Panc1 (cell line): ENCODE data around the gene SHC1. TPM values are rescaled to one million over a fixed set of nuclear protein-coding genes. Genes with fewer than 3 reads are reported as not detected.
A peak's percentile ranks its signal among the peaks of the same experiment; 100 is the strongest.

Experiments used
- ATAC-seq: fragments of 200-7000 bp; cut with Tn5 transposase; 2 replicates; pipeline ENCODE4 v1.9.1; 2020; ENCODE audit warnings: mild to moderate bottlenecking, moderate library complexity
- BruUV-seq: library from RNA; stranded (reverse); fragments of 400-500 nt; replicated peaks from 2 replicates; lab custom pipeline; 2021; lab: Mats Ljungman, UMichigan
- CTCF ChIA-PET: fragments of 300-600 bp; sonication (Branson Sonifier 250); formaldehyde crosslinking; loops from one replicate; lab custom pipeline; 2022; ENCODE audit warnings: antibody characterized with exemption; lab: Charles Lee
- POLR2A ChIA-PET: fragments of 300-600 bp; sonication (Branson Sonifier 250); formaldehyde crosslinking; loops from one replicate; lab custom pipeline; 2022; ENCODE audit warnings: antibody characterized with exemption; lab: Charles Lee
- DNase-seq: peaks from one replicate; pipeline ENCODE4 v3.0.0-alpha.2; 2010; ENCODE audit warnings: low read depth, low spot score
- H3K27ac ChIP-seq: 2 replicates; pipeline ENCODE4 v1.5.1; 2011; ENCODE audit warnings: mild to moderate bottlenecking, low read length, inconsistent platforms
- H3K27me3 ChIP-seq: fragments of 200-500 bp; sonication (Bioruptor generic); 2 replicates; pipeline ENCODE4 v1.6.0; 2014; ENCODE audit warnings: low read length, inconsistent platforms; ENCODE audit not compliant: control insufficient read depth, insufficient read depth
- H3K36me3 ChIP-seq: fragments of 200-500 bp; sonication (Bioruptor generic); 2 replicates; pipeline ENCODE4 v1.5.1; 2014; ENCODE audit warnings: inconsistent platforms, mild to moderate bottlenecking, low read length, moderate library complexity; ENCODE audit not compliant: control insufficient read depth, insufficient read depth
- H3K4me1 ChIP-seq: 2 replicates; pipeline ENCODE4 v1.5.1; 2011; ENCODE audit warnings: inconsistent platforms, mild to moderate bottlenecking, low read length, moderate library complexity; ENCODE audit not compliant: control insufficient read depth, insufficient read depth
- H3K4me3 ChIP-seq, 2 experiments: 2 replicates each; pipeline ENCODE4 v1.5.1; 2011 to 2012; ENCODE audit warnings: low read depth in 2 of 2, low read length in 2 of 2, mild to moderate bottlenecking in 2 of 2, inconsistent platforms in 1 of 2, moderate library complexity in 1 of 2
- H3K9me3 ChIP-seq: fragments of 200-500 bp; sonication (Bioruptor generic); 2 replicates; pipeline ENCODE4 v1.5.1; 2014; ENCODE audit warnings: low read depth, mild to moderate bottlenecking, inconsistent platforms, low read length, moderate library complexity; ENCODE audit not compliant: control insufficient read depth, insufficient read depth
- CTCF ChIP-seq: fragments of 450-650 bp; IDR thresholded peaks from 2 replicates; pipeline ENCODE4 v1.5.1; 2017; ENCODE audit warnings: mild to moderate bottlenecking
- POLR2AphosphoS5 ChIP-seq: IDR thresholded peaks from 2 replicates; pipeline ENCODE4 v1.6.1; 2012; ENCODE audit warnings: mild to moderate bottlenecking, low read depth, low read length, moderate library complexity
- SIN3A ChIP-seq: IDR thresholded peaks from 2 replicates; pipeline ENCODE4 v1.6.1; 2012; ENCODE audit warnings: low read depth, mild to moderate bottlenecking, low read length, moderate library complexity, borderline replicate concordance; ENCODE audit not compliant: insufficient read depth
- TCF7L2 ChIP-seq: IDR thresholded peaks from 2 replicates; pipeline ENCODE4 v1.6.1; 2011; ENCODE audit warnings: mild to moderate bottlenecking, low read depth, low read length, inconsistent platforms
- in situ Hi-C: cut with HindIII; loops from 2 replicates; pipeline ENCODE4 v1.10.0; 2016; ENCODE audit warnings: low sequenced_read_pairs, low pct_unique_long_range_greater_than_20kb
- intact Hi-C: fragments of 100-400 bp; cut with micrococcal nuclease; formaldehyde crosslinking; loops from one replicate; pipeline ENCODE4 v1.10.0; 2022; ENCODE audit not compliant: unreplicated experiment
- total RNA-seq: library from RNA; stranded (reverse); gene quantifications from one replicate; pipeline ENCODE4 v1.2.1, GENCODE V29; 2021; ENCODE audit not compliant: unreplicated experiment
- TF ChIP-seq, protein P1 (sequence below), 2 experiments: IDR thresholded peaks; 2 replicates each; pipeline ENCODE4 v1.6.1; 2011 to 2012; ENCODE audit warnings: low read depth in 2 of 2, control low read depth in 1 of 2, low read length in 1 of 2, mild to moderate bottlenecking in 1 of 2, moderate library complexity in 1 of 2; ENCODE audit not compliant: insufficient read depth in 1 of 2

SHC1 gene
- total RNA-seq, 1 experiment from 2014 or later = 373 TPM

DNA sequence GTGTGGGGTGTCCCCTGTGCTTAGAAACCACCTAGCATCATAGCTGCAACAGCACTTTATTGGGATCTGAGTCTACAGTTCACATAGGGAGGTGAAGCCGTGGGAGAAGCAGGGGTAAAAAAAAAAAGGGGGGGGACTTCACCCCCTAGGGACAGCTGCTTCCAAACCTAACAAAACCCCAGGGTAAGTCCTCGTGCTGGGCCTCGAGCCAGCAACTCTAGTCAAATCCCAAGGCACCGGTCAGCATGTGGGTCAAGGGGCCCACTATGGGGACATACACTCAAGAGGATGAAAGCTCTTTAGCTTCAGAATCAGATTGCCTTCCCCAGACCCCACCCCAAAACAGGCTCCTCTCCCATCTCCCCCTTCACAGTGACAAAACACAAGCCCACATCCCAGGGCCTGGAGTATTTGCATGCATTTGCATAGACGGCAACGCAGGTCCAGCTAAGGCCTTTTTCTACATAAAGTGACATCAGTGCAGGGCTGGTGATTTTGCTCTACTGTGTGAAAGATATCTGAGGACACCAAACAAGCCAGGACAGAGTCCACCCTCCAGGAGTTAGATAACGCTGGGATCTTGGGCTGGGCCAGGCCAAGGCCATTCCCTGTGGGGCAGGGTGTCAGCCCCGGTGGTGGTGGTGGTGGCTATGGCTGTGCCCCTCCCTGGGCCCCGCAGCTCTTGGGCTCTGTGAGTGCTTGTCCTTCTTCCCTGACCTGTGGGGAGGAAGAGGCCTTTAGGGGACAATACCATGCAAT lies 26.0 kb downstream of the SHC1 start:
- ChIA-PET POLR2A (interaction anchor here (0.6 kb wide), 1 partner anchor 66 kb away, joined by 3 read pairs; no protein-coding TSS in a partner anchor), CTCF (interaction anchor here (0.6 to 1.7 kb wide), 5 partner anchors 22 to 385 kb away, joined by 3 to 9 read pairs (median 3); no protein-coding TSS in a partner anchor)
- no peaks in the 10 kb centered on the region for H3K36me3 ChIP-seq
- no peak overlapping the region for H3K27ac ChIP-seq
- H3K4me3 ChIP-seq = no peak overlapping the region
- ATAC-seq (no peak), DNase-seq (no peak)
- no peaks in the 10 kb centered on the region for H3K27me3 ChIP-seq
- peaks cover 6% of the 10 kb centered on the region; the same call in 1 of the 2 replicates for H3K4me1 ChIP-seq
- in situ Hi-C loops = no loop called here
- H3K9me3 ChIP-seq = no peaks in the 10 kb centered on the region
- intact Hi-C loops = no loop called here
- TF ChIP-seq POLR2AphosphoS5 = no peak
- TF ChIP-seq, protein P1, sequence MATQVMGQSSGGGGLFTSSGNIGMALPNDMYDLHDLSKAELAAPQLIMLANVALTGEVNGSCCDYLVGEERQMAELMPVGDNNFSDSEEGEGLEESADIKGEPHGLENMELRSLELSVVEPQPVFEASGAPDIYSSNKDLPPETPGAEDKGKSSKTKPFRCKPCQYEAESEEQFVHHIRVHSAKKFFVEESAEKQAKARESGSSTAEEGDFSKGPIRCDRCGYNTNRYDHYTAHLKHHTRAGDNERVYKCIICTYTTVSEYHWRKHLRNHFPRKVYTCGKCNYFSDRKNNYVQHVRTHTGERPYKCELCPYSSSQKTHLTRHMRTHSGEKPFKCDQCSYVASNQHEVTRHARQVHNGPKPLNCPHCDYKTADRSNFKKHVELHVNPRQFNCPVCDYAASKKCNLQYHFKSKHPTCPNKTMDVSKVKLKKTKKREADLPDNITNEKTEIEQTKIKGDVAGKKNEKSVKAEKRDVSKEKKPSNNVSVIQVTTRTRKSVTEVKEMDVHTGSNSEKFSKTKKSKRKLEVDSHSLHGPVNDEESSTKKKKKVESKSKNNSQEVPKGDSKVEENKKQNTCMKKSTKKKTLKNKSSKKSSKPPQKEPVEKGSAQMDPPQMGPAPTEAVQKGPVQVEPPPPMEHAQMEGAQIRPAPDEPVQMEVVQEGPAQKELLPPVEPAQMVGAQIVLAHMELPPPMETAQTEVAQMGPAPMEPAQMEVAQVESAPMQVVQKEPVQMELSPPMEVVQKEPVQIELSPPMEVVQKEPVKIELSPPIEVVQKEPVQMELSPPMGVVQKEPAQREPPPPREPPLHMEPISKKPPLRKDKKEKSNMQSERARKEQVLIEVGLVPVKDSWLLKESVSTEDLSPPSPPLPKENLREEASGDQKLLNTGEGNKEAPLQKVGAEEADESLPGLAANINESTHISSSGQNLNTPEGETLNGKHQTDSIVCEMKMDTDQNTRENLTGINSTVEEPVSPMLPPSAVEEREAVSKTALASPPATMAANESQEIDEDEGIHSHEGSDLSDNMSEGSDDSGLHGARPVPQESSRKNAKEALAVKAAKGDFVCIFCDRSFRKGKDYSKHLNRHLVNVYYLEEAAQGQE (IDR thresholded peaks at IDR 0.05; ENCODE audit: insufficient read depth in 1 of 2, low read depth in 2 of 2, low read length in 1 of 2) = no peak
- no peak for TF ChIP-seq TCF7L2
- no peak for TF ChIP-seq CTCF
- no peak for TF ChIP-seq SIN3A
- BruUV-seq = no TSS peak

DNA sequence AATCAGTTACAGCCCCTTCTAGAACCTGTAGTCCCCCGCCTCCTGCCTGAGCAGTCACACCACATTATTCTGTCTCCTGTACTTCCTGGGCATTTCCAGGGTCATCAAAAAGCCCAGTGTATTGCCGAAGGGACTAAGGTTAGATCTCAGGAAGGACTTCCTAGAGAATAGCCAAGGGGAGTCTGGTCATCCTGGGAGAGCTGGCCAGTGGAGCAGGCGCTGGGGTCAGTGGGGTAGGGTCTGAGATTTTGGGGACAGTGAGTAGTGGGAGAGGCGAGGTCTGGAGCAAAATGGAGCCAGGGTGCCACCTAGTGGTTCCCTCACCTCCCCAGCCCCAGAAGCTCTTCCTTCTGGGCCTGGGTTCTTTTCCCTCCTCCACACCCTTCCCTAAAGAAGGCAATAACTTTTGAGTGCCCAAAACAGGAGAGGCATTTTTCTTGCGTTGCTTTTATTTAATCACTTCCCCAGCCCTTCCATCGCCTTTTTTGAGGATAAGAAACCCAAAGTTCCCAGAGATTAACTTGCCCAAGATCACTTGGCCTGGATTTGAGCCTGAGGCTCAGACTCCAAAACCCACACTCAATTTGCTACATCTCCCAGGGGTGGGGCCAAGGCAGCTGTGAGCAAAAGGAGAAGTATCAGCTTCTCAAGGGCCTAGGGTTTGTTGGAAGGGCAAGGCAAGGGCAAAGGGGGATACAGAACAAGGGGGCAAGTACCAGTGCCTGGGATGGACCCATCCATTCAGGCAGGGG lies 26.7 kb downstream of the SHC1 start:
- peak; percentile 80 for ATAC-seq
- ChIA-PET CTCF (interaction anchor here (0.6 to 1.7 kb wide), 5 partner anchors 21 to 384 kb away, joined by 3 to 9 read pairs (median 3); no protein-coding TSS in a partner anchor), POLR2A (interaction anchor here (0.6 kb wide), 1 partner anchor 67 kb away, joined by 3 read pairs; no protein-coding TSS in a partner anchor)
- Histone ChIP-seq H3K9me3 (no peaks in the 10 kb centered on the region), H3K27ac (no peak overlapping the region), H3K4me1 (peaks cover 6% of the 10 kb centered on the region; the same call in 1 of the 2 replicates), H3K27me3 (no peaks in the 10 kb centered on the region), H3K4me3 (no peak overlapping the region), H3K36me3 (no peaks in the 10 kb centered on the region)
- peak; percentile 94 for TF ChIP-seq CTCF
- TF ChIP-seq, protein P1 (IDR thresholded peaks at IDR 0.05; ENCODE audit: insufficient read depth in 1 of 2, low read depth in 2 of 2, low read length in 1 of 2) = no peak
- intact Hi-C loops (no loop called here), in situ Hi-C loops (no loop called here)
- no TSS peak for BruUV-seq
- no peak for DNase-seq
